ENCODE data around the gene BTG4. TPM values are rescaled to one million over a fixed set of nuclear protein-coding genes. Genes with fewer than 3 reads are reported as not detected.

Gene BTG4
- total and polyA plus RNA-seq, 2 experiments from 2014 or later = not detected

DNA sequence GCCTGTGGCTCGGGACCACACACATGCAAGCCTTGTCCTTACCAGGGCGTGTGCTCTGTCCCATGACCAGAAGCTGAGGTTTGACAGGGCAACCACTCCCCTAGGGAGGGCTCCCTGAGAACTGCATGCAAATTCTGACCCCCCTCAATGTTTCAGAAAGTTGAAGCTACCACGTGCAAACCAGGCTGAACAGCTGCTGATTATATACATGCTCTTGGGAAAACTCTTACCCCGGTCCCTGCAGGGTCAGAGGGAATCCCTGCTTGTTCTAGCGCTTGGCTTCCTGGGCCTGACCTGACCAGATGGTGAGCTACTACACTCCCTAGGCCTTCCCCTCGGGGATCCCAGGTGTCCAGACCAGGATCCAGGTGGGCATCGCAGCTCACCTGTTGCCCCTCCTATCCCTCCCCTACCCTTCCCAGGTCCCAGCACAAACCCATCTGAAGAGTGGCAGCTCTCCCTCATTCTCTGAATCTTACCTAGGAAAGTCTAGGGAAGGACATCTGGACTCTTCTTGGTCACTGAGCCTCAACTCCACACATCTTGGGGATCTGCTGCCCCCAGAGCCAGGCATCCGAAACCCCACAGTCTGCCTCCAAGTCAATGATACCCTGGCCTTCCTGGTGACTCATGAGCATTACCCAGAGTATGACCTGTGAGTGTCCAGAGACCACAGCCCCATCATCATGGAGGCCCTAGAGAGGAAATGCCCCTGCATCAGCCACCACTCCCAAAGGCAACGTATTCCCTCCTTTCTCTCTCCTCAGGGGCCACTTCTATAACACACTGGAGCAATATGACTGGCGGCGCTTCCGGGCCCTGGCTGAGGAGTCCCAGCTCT, 61.5 kb downstream of the BTG4 start:
- DNase-seq (ENCODE audit: low spot score) = no peak
- Histone ChIP-seq H3K27me3 (no peaks in the 10 kb centered on the region), H3K4me3 (no peak overlapping the region), H3K79me2 (no peaks in the 10 kb centered on the region), H2AFZ (no peak overlapping the region), H3K27ac (no peak overlapping the region), H3K36me3 (replicated peaks; ENCODE audit: insufficient read depth, low read depth) (no peaks in the 10 kb centered on the region), H4K20me1 (ENCODE audit: insufficient read depth, poor library complexity, severe bottlenecking) (no peaks in the 10 kb centered on the region), H3K4me1 (ENCODE audit: insufficient read depth) (no peaks in the 10 kb centered on the region), H3K9me3 (ENCODE audit: low read depth) (no peaks in the 10 kb centered on the region), H3K4me2 (no peak overlapping the region), H3K9me2 (replicated peaks; ENCODE audit: insufficient read depth) (no peaks in the 10 kb centered on the region)
- WGBS (ENCODE audit: low lambda C conversion rate, missing lambda C conversion rate) = 93% methylated on average over 12 of the region's 12 CpGs
- TF ChIP-seq, protein P1, sequence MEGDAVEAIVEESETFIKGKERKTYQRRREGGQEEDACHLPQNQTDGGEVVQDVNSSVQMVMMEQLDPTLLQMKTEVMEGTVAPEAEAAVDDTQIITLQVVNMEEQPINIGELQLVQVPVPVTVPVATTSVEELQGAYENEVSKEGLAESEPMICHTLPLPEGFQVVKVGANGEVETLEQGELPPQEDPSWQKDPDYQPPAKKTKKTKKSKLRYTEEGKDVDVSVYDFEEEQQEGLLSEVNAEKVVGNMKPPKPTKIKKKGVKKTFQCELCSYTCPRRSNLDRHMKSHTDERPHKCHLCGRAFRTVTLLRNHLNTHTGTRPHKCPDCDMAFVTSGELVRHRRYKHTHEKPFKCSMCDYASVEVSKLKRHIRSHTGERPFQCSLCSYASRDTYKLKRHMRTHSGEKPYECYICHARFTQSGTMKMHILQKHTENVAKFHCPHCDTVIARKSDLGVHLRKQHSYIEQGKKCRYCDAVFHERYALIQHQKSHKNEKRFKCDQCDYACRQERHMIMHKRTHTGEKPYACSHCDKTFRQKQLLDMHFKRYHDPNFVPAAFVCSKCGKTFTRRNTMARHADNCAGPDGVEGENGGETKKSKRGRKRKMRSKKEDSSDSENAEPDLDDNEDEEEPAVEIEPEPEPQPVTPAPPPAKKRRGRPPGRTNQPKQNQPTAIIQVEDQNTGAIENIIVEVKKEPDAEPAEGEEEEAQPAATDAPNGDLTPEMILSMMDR (IDR thresholded peaks at IDR 0.05; ENCODE audit: poor library complexity) = no peak
- TF ChIP-seq EZH2 (IDR thresholded peaks at IDR 0.05; ENCODE audit: borderline replicate concordance) (no peak), EZH2phosphoT487 (IDR thresholded peaks at IDR 0.05; ENCODE audit: low read depth, severe bottlenecking, unreplicated experiment) (no peak)

DNA sequence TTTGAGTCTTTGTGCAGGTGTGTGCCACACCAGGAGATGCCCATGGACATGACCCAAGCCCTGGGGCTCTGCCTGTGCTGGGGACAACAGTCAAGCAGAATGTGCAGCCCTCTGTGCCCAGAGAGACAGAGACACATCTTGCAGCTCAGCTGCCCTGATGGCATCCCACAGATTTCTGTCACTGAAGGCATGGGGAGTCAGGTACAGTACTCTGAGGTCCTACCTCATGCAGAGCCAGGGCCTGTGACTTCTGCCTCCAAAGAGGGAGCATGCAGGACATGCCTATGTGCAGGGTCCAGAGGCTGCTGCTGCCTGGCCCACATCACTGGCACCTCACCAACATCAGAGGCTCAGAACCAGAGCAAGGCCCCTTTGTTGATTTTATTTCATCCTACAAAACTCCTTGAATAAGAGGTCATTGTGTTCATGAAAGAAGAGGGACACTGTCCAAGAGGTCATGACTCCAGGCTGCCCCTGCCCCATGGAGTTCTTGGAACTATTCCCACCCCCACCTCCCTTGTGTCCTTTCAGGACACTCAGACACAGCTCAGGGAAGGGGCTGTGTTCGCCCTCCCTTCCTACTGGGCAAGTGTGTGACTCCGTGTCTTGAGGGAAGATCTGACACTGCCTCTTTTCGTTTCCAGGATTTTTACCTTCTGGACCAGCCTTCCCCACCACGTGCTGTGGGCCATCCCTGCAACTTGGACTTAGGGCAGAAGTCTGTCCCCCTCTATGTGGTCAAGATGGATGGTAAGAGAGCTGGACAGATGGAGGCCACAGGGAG, 62.3 kb downstream of the BTG4 start:
- no peaks in the 10 kb centered on the region for H3K9me2 ChIP-seq (replicated peaks; ENCODE audit: insufficient read depth)
- no peaks in the 10 kb centered on the region for H3K9me3 ChIP-seq (ENCODE audit: low read depth)
- no peak for DNase-seq (ENCODE audit: low spot score)
- no peaks in the 10 kb centered on the region for H3K27me3 ChIP-seq
- WGBS (ENCODE audit: low lambda C conversion rate, missing lambda C conversion rate) = 91% methylated on average over 4 of the region's 4 CpGs
- no peaks in the 10 kb centered on the region for H3K79me2 ChIP-seq
- H4K20me1 ChIP-seq (ENCODE audit: insufficient read depth, poor library complexity, severe bottlenecking) = no peaks in the 10 kb centered on the region
- no peak overlapping the region for H3K27ac ChIP-seq
- no peaks in the 10 kb centered on the region for H3K36me3 ChIP-seq (replicated peaks; ENCODE audit: insufficient read depth, low read depth)
- H3K4me3 ChIP-seq = no peak overlapping the region
- no peak overlapping the region for H2AFZ ChIP-seq
- no peaks in the 10 kb centered on the region for H3K4me1 ChIP-seq (ENCODE audit: insufficient read depth)
- TF ChIP-seq EZH2phosphoT487 (IDR thresholded peaks at IDR 0.05; ENCODE audit: low read depth, severe bottlenecking, unreplicated experiment) = no peak
- no peak for TF ChIP-seq EZH2 (IDR thresholded peaks at IDR 0.05; ENCODE audit: borderline replicate concordance)
- TF ChIP-seq, protein P1 (IDR thresholded peaks at IDR 0.05; ENCODE audit: poor library complexity) = no peak
- no peak overlapping the region for H3K4me2 ChIP-seq

DNA sequence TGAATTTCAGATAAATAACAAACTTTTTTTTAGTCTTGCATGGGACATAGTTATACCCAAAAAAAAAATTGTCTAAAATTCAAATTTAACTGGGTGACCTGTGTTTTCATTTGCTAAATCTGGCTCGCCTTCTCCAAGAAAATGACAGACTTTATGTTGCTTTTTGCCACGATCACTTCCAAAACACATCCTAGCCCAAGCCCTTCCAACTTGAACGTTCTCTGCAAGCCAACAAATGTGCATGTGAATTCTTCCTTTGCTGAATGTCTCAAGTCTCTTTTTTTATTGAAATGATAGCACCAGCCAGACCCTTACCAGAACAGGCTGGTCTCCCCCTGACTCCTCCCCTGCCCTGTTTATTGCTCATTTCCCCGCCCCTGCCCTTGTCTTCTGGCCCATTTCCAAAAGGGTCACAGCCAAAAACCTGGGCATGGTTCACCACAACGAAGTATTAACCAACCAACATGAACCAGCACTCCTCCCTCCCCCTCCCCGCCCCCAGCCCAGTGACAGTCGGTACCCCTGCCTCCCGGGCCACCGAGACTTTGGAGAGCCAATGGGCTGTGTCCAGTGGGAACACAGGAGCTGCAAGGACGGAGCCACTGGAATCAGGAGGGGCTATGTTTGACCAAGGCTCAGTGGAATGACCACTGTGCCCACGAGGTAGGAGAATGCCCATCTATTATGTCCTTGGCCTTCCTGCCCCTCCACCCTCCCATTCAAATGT, 63.2 kb downstream of the BTG4 start:
- Histone ChIP-seq H2AFZ (no peak overlapping the region), H4K20me1 (ENCODE audit: insufficient read depth, poor library complexity, severe bottlenecking) (no peaks in the 10 kb centered on the region), H3K9me3 (ENCODE audit: low read depth) (no peaks in the 10 kb centered on the region), H3K79me2 (no peaks in the 10 kb centered on the region), H3K4me3 (no peak overlapping the region), H3K4me2 (no peak overlapping the region), H3K4me1 (ENCODE audit: insufficient read depth) (no peaks in the 10 kb centered on the region), H3K36me3 (replicated peaks; ENCODE audit: insufficient read depth, low read depth) (no peaks in the 10 kb centered on the region), H3K9me2 (replicated peaks; ENCODE audit: insufficient read depth) (no peaks in the 10 kb centered on the region), H3K27me3 (no peaks in the 10 kb centered on the region), H3K27ac (no peak overlapping the region)
- TF ChIP-seq EZH2 (IDR thresholded peaks at IDR 0.05; ENCODE audit: borderline replicate concordance) = no peak
- no peak for TF ChIP-seq EZH2phosphoT487 (IDR thresholded peaks at IDR 0.05; ENCODE audit: low read depth, severe bottlenecking, unreplicated experiment)
- TF ChIP-seq, protein P1 (IDR thresholded peaks at IDR 0.05; ENCODE audit: poor library complexity) = no peak
- 71% methylated on average over 11 of the region's 11 CpGs for WGBS (ENCODE audit: low lambda C conversion rate, missing lambda C conversion rate)
- no peak for DNase-seq (ENCODE audit: low spot score)
